GM12892 (cell line): ENCODE results near the gene HRH4.

Experiments used
- POLR2A ChIP-seq: IDR thresholded peaks from 2 replicates; pipeline ENCODE4 v1.6.1; 2011; ENCODE audit warnings: low read depth, low read length, control low read depth
- POLR2AphosphoS5 ChIP-seq: IDR thresholded peaks from 2 replicates; pipeline ENCODE4 v1.6.1; 2011; ENCODE audit warnings: low read depth, low read length, control low read depth
- TAF1 ChIP-seq: IDR thresholded peaks from 2 replicates; pipeline ENCODE4 v1.6.1; 2011; ENCODE audit warnings: low read depth, mild to moderate bottlenecking, control low read depth, low read length, borderline replicate concordance

GRCh38 chr18:24417480-24417879 lies 43.0 kb upstream of the HRH4 start:
- no peak for TF ChIP-seq POLR2A
- TF ChIP-seq POLR2AphosphoS5: no peak
- TF ChIP-seq TAF1: no peak
